ENCODE results near the gene TNIP1.

TNIP1 gene

GRCh38 chr5:151104795-151105194, 24.0 kb upstream of the TNIP1 start:
- DNase-seq: no peak

- no peak for DNase-seq
These were observed 20.9 kb upstream of the TNIP1 start for GRCh38 chr5:151101746-151102145.

DNA sequence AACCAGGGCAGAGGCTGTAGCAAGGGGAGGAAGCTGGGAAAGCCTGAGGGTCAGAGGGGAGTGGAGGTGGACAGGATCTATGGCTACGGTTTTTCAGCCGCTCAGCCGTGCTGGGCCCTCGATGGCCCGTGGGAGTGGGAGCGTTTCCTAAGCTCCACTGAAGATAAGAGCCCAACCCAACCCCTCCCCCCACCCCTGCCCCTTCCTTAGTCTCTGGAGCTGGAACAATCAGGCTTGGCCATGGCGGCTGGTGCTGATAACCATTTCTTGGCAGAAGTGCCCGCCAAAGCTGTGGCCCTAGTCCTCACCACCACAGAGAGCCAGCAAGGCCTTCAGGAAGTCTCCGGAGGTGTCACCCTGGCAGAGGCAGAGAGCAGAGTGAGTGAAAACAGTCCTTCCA, 20.3 kb upstream of the TNIP1 start:
- no peak for DNase-seq

DNA sequence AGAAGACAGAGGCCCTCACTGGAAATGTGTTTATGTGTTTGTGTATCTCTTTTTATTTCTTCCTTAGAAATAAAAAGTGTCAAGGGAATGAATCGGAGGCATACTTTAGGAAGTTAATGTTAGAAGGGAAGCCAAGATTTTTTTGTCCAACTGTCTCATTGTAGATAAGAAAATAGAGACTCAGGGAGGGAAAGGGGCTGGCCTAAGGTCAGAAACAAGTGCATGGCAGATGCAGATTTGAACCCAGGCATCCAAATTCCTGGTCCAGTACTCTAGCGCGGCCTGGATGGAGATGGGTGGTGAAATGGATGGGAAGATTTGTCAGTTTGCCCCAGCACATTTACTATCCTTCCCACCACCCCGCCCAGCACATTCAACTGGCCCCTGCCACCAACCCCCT, 19.8 kb upstream of the TNIP1 start:
- no peak for DNase-seq

- DNase-seq: no peak
These were observed 17.9 kb upstream of the TNIP1 start for GRCh38 chr5:151098768-151099121.

DNA sequence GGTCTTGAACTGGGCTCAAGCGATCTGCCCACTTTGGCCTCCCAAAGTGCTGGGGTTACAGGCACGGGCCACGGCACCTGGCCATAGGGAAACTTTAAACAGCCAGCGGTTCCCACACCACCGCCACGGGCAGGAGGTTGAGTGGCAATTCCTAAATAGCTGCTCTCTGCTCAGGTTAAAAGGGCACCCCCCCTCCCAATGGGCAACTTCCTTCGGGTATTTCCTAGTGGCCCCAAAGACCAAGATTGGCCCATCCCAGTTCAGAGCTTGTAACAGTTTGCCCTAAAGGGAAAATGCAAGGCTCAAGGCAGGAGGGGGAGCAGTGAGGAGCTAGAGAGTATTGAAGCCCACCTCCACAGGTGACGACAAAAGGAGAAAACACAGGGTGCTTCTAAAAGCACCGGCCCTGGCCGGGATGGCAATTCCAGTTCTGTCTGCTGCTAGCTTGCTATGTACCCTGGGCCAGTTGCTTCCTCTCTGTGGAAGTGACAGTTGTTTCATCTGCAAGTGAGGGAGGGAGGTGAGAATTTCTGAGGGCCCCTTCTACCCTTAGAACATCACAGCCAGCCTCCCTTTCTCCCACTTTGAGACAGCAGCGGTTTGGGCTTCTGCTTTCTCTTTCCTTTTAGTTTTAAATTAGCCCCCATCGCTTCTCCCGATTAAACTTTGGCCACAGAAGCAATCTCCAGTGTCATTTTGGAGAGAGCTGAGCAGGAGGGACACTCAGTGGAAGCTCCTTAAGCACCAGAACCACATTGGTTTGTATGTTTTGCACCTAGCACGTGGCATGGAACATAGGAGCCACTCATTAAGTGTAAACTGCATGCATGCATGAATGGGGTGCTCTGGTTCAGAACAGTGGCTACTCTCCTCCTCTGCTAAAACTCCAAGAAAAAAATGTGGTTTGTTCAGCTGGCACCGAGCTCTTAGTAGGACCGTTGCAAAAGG, 17.3 kb upstream of the TNIP1 start:
- no peak for DNase-seq

- no peak for DNase-seq
These were observed 16.2 kb upstream of the TNIP1 start for GRCh38 chr5:151097061-151097460.

- no peak for DNase-seq
These were observed 15.2 kb upstream of the TNIP1 start for GRCh38 chr5:151096001-151096373.

DNA sequence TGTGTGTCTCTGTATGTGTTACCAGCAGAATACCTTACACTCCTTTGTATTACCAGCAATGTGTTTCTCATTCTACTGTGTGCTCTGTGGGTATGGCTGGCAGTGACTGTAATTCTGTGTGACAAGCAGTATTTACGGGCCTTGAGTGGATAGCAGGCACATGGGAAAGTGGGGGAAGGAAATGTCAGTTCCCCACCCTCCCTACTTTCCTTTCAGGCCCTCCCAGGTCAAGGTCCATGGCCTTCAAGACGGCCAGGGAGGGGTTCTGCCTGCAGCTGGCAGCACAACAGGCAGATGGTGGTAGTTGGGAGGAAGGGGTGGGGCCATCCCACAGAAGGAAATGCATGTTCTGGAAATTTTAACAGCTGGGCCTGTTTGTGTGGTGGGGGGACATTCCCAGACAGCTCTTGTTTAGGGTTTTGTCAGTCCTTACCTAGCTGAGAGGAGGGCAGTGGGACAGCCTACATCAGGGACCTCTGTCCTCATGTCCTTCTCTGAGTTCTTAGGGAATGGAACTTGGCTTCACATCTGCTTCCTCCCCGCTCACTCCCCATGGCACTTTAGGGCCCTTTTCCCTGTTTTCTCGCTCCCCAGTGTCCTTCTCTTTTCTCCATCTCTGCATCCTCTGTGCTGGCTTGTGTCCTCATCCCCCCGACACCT, 14.6 kb upstream of the TNIP1 start:
- no peak for DNase-seq

- no peak for DNase-seq
These were observed 14.0 kb upstream of the TNIP1 start for GRCh38 chr5:151094852-151095245.

DNA sequence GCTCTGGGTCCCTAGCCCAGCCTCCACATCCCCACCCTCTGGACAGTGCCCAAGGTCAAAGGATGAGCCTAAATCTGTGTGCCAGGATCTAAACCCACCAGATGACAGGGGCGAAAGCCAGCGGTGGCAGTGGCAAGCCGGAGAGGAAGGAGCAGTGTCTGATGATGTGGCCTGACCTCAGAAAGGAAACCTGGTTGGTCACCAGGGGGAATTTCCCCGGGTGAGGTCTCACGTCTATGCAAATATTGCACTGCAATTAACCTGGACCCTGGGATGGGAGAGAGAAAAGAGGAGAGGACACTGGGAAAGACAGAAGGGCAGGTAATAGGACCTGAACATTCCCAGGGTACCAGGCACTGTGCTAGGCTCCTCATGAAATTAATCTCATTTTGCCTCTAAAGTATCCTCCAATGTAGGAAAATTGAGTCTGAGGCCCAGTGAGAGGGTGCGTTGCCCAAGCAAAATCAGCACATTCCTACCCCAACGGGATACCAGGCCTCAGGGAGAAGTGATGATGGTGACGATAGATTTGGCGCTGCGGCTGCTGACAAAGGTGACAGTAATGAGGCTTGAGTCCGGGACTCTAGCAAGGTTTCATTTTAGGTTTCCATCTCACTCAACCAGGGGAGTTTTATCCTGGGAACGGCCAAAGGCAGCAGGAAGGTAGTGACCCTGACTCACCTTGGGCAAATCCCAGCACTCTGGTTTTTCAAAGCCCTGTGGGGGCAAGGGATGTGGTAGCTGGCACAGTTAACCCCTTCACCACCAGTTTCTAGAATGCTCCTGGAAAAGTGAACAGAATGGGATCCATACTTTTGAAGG, 13.4 kb upstream of the TNIP1 start:
- DNase-seq: peak; percentile 35 to 48

- DNase-seq: no peak
These were observed 12.6 kb upstream of the TNIP1 start for GRCh38 chr5:151093476-151093889.

DNA sequence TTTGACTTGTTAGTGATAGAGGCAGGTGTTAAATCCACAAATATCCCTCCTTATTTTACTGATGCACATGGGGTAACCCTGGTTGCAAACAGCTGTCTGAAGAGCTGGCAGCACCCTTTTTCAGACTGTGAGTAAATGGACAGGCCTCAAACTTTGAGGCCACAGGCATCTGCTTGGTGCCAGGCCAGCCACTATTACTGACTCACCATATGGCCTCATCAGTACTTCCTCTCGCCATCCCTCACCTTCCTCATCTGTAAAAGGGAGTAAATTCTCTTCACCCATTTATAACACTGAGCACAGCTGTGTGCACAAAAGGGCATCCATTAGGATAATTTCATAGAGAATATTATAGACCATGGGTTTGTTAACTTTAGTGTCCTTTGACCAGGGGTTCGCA, 11.9 kb upstream of the TNIP1 start:
- no peak for DNase-seq

- DNase-seq: no peak
These were observed 8.9 kb upstream of the TNIP1 start for GRCh38 chr5:151089726-151090125.

GRCh38 chr5:151088986-151089385, 8.2 kb upstream of the TNIP1 start:
- DNase-seq: no peak

GRCh38 chr5:151087486-151087885, 6.7 kb upstream of the TNIP1 start:
- DNase-seq: no peak

DNA sequence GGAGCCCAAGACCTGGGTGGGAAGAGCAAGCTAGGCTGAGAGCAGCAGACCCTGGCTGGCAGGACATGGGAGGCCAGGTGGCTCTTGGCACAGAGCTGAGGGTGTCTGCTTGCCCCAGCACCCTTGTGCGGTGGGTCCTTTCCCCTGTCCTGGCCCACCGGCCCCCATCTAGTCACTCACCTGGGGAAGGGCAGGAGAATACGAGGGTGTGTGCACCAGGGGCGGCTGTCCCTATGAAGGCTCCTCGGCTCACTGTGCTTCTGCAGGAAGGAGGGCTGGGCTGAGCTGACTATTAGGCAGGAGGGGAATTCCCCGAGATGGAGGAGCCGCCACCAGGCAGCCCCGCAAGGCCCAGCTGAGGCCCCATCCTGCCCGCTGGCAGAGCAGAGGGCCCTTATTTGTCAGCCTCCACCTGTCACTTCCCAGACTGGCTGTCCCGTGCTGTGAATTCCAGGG, 6.1 kb upstream of the TNIP1 start:
- peak; percentile 62 to 66 for DNase-seq

- DNase-seq: no peak
These were observed 5.5 kb upstream of the TNIP1 start for GRCh38 chr5:151086192-151086869.

DNA sequence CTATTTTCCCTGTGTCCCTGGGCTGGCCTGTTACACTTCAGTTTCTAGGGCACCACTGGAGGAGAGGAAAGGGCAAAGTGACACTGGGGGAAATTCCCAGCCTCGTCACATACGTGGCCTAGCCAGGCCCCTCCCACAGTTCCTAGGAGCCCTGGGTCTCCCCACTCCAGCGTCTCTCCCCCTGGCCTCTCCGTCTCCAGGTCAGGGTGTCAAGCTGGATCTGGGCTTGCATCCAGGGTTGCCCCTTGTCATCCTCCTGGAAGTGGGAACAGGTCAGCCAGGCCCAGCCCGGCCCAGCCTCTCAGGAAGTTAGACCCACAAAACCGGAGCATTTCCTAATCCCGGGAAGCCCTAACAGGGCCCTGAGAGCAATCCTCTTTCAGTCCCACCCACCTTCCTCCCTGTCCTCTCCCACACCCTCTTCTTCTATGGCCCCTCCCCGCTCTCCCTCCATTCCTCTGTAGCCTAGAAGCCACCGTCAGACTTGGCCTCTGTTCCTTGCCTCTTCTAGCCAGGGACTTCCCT, 4.7 kb upstream of the TNIP1 start:
- DNase-seq: peak; percentile 37 to 47

DNA sequence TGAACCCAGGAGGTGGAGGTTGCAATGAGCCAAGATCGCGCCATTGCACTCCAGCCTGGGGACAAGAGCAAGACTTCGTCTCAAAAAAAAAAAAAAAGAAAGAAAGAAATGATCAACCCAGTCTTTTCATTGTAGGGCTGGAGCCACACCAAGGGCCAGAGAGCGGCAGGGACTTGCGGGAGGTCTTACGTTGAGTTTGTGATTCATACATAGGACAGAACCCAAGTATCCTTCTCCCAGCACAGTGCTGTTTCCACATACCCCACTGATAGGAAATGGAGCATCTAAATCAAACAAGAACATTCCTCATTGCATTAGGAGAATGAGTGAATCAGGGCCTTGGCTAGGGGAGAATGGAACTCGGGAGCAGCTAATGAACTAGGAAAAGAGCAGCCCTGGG, 3.5 kb upstream of the TNIP1 start:
- no peak for DNase-seq

- DNase-seq: peak; percentile 57 to 80
These were observed 2.3 kb upstream of the TNIP1 start for GRCh38 chr5:151083081-151083676.

DNA sequence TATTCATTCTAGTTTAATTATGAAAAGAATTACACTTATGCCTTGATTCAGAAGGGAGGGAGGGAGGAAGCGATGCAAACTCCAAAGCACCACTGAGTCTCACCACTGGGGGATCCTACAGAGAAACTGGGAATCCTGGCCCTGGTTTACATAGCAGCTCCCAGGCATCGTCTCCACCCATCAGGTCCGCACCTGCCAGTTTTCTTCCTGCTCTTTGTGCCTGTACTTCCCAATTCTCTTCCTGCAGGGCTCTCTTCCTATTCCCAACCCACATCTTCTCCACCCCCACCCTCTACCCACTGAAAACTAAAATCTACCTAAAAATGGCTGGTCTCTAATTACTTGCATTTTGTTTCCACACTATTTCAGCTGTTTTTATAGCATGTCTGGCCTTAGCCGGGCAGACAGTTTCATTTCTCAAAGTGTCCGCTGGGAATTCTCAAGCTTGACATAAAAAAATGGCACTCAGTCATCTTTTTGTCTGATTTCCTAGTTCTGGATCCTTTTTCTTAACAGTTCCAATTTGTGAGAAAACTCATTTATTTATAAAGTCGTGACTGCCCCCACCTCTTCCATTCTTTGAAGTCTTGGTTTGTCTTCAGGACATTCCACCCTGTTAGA, 1.6 kb upstream of the TNIP1 start:
- DNase-seq: no peak
